ENCODE results near the gene FCRL4.

FCRL4 gene

DNA sequence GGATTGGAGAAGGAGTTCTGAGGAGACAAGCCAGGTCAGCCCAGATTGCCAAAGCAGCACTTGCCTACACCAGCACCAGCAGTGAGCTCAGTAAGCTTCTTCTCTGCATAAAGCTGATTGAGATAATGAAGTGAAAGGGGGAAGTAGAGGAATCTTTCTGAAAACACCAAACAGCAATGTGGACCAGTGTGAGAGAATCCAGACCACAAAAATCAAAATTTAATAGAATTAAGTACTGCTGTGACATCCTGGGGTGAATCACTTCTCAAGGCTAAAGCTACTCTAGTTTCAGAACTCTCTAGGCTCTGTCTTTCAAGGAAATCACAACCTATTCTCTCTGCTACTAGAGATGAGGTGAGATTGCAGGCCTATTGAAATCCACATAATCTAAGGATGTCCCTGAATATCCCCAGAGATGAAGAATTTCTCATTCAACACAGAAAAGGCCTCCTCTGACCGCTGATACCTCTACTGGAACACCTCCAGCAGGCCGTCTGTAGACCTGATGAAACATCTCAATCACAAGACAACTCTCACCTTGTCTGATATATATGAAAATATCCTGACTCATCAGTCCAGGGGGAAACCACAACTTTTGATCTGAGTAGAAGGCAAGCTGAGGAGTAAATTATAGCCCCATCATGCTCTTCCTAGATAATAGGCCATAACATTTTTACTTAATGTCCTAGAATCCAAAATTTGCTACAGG, at the start of gene FCRL4:
Gene FCRL4, minus strand, starts transcription at position 127 of the 709 bp plus-strand sequence. CDS start 141 bp downstream, outside the sequence.
- no peak for DNase-seq
- Histone ChIP-seq H3K4me3 (ENCODE audit: low read depth, low read length) (no peak within 1 kb of the TSS), H3K27ac (no peak within 1 kb of the TSS), H3K27me3 (replicated peaks) (no peaks in the 10 kb centered on the region), H3K36me3 (replicated peaks) (no peaks in the 10 kb centered on the region)
- in situ Hi-C loops (cut with HindIII; ENCODE audit: low pct_ligation_motif_present, low sequenced_read_pairs): no loop called here
- TF ChIP-seq, protein P1, sequence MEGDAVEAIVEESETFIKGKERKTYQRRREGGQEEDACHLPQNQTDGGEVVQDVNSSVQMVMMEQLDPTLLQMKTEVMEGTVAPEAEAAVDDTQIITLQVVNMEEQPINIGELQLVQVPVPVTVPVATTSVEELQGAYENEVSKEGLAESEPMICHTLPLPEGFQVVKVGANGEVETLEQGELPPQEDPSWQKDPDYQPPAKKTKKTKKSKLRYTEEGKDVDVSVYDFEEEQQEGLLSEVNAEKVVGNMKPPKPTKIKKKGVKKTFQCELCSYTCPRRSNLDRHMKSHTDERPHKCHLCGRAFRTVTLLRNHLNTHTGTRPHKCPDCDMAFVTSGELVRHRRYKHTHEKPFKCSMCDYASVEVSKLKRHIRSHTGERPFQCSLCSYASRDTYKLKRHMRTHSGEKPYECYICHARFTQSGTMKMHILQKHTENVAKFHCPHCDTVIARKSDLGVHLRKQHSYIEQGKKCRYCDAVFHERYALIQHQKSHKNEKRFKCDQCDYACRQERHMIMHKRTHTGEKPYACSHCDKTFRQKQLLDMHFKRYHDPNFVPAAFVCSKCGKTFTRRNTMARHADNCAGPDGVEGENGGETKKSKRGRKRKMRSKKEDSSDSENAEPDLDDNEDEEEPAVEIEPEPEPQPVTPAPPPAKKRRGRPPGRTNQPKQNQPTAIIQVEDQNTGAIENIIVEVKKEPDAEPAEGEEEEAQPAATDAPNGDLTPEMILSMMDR (IDR thresholded peaks at IDR 0.05; ENCODE audit: low read depth, low read length, missing control alignments): no peak

DNA sequence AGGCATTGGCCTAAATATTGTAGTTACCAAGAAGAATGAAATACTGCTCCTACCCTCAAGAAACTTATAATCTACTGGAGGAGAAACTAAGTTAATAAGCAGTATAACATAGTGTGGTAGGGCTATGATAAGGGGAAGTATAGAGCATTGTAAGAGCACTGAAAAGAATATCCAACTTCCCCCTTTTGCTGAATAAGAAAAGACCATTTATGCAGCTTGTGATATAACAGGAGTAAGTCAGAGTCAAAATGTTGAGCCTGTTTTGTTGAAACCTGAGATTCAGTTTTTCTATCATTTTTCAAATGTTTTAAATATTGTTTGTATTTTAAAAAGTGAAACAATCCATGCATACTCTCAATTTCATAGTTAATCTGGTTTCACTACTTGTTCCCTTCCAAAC, 48.3 kb upstream of the FCRL4 start:
- Histone ChIP-seq H3K36me3 (replicated peaks) (no peaks in the 10 kb centered on the region), H3K27ac (no peak overlapping the region), H3K27me3 (replicated peaks) (no peaks in the 10 kb centered on the region), H3K4me3 (ENCODE audit: low read depth, low read length) (no peak overlapping the region)
- no peak for DNase-seq
- TF ChIP-seq, protein P1 (IDR thresholded peaks at IDR 0.05; ENCODE audit: low read depth, low read length, missing control alignments): no peak
- in situ Hi-C loops (cut with HindIII; ENCODE audit: low pct_ligation_motif_present, low sequenced_read_pairs): no loop called here

DNA sequence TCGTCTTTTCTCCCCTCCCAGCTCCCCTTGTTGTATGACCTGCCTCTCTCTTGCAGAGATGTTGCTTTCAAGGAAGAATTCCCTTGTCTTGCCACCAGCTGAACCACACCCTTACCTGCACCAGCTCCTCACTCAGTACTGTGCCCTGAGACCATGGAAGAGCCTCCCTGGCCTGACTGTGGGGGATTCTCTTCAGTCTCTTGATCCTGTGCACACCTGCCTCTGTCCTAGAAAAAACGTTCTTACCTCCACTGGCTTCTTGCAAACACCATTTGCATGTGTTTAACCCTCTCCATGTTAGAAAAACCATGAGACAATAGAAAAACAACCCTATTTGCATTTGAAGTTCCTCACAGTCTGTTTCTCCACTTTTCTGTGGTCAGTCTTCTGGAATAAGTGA, 43.3 kb upstream of the FCRL4 start:
- no peak for DNase-seq
- TF ChIP-seq, protein P1 (IDR thresholded peaks at IDR 0.05; ENCODE audit: low read depth, low read length, missing control alignments): no peak
- H3K27me3 ChIP-seq (replicated peaks): no peaks in the 10 kb centered on the region
- in situ Hi-C loops (cut with HindIII; ENCODE audit: low pct_ligation_motif_present, low sequenced_read_pairs): no loop called here
- H3K4me3 ChIP-seq (ENCODE audit: low read depth, low read length): no peak overlapping the region
- no peak overlapping the region for H3K27ac ChIP-seq
- no peaks in the 10 kb centered on the region for H3K36me3 ChIP-seq (replicated peaks)

DNA sequence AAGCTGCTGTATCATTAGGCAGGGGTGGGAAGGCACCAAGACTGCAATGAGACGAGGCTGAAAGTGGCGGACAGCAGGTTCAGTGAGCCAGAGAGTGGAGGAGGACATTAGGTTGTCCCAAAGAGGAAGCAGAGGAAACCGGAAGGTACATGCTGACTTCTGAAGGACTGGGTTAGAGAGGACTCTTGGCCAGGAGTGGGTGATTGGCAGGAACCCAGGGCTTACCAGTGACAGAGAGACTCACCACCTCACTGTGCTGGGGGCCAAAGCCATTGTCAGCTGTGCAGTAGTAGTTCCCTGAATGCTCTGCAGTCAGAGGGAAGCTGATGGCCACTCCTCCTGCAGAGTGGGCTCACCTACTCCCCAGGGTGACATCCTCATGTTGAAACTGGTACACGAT, 41.9 kb upstream of the FCRL4 start:
- in situ Hi-C loops (cut with HindIII; ENCODE audit: low pct_ligation_motif_present, low sequenced_read_pairs): no loop called here
- H3K36me3 ChIP-seq (replicated peaks): no peaks in the 10 kb centered on the region
- no peak overlapping the region for H3K4me3 ChIP-seq (ENCODE audit: low read depth, low read length)
- no peak for DNase-seq
- no peak overlapping the region for H3K27ac ChIP-seq
- TF ChIP-seq, protein P1 (IDR thresholded peaks at IDR 0.05; ENCODE audit: low read depth, low read length, missing control alignments): no peak
- no peaks in the 10 kb centered on the region for H3K27me3 ChIP-seq (replicated peaks)

DNA sequence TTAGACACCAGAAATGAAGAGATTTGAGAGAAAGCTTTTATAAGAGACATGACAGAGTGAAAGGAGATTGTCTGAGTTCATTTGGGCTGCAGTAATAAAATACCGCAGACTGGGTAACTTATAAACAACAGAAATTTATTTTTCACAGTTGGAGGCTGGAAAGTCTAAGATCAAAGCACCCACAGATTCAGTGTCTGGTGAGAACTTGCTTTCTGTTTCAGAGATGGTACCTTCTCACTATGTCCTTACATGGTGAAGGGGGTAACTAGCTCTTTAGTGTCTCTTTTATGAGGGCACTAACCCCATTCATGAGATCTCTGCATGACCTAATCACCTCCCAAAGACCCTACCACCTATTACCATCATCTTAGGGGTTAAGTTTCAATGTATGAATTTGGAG, 30.9 kb upstream of the FCRL4 start:
- Histone ChIP-seq H3K27ac (no peak overlapping the region), H3K27me3 (replicated peaks) (no peaks in the 10 kb centered on the region), H3K36me3 (replicated peaks) (no peaks in the 10 kb centered on the region), H3K4me3 (ENCODE audit: low read depth, low read length) (no peak overlapping the region)
- in situ Hi-C loops (cut with HindIII; ENCODE audit: low pct_ligation_motif_present, low sequenced_read_pairs): no loop called here
- TF ChIP-seq, protein P1 (IDR thresholded peaks at IDR 0.05; ENCODE audit: low read depth, low read length, missing control alignments): no peak
- DNase-seq: no peak

DNA sequence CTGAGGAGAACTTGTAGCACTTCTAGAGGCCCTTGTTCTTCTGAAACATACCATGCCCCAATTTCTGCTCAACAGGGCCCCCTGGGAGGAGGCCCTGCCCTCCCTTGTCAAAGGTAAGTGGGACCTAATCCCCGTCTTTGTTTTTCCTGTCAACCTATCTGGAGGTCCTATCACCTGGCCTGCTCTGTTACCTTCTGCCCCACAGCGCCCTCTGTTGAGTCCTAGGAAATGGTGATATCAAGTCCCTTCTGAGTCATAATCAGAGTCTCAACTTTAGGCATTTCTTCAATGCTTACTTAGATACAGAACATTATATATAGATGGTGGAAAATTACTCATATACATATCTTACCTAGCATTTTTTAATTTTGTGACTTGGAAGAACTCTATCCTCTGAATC, 28.2 kb upstream of the FCRL4 start:
- in situ Hi-C loops (cut with HindIII; ENCODE audit: low pct_ligation_motif_present, low sequenced_read_pairs): no loop called here
- Histone ChIP-seq H3K4me3 (ENCODE audit: low read depth, low read length) (no peak overlapping the region), H3K27me3 (replicated peaks) (no peaks in the 10 kb centered on the region), H3K36me3 (replicated peaks) (no peaks in the 10 kb centered on the region), H3K27ac (no peak overlapping the region)
- TF ChIP-seq, protein P1 (IDR thresholded peaks at IDR 0.05; ENCODE audit: low read depth, low read length, missing control alignments): no peak
- no peak for DNase-seq
